H1 (cell line): ENCODE data around the gene CDC42. TPM values are rescaled to one million over a fixed set of nuclear protein-coding genes. Genes with fewer than 3 reads are reported as not detected.

Experiments
- CTCF ChIA-PET: fragments of 300-600 bp; sonication (Branson Sonifier 250); formaldehyde crosslinking; loops from one replicate; lab custom pipeline; 2021; ENCODE audit not compliant: partially characterized antibody; lab: Charles Lee
- POLR2A ChIA-PET: fragments of 300-600 bp; sonication (Branson Sonifier 250); formaldehyde crosslinking; loops from one replicate; lab custom pipeline; 2021; ENCODE audit warnings: inconsistent platforms; ENCODE audit not compliant: partially characterized antibody; lab: Charles Lee
- DNase-seq, 2 experiments: peaks; one replicate each; pipeline versions ENCODE4 v3.0.0 to v3.0.0-alpha.2; 2010 to 2022; ENCODE audit warnings: low spot score in 2 of 2, low read depth in 1 of 2, mixed read lengths in 1 of 2
- FAIRE-seq: peaks from 2 replicates; lab custom pipeline; 2011; peaks lifted over from hg19 to GRCh38; lab: Jason Lieb, UNC
- H2AFZ ChIP-seq: 2 replicates; pipeline ENCODE4 v1.8.1; 2012; ENCODE audit warnings: low read length, inconsistent platforms
- H2AK5ac ChIP-seq: 2 replicates; pipeline ENCODE4 v1.6.1; 2013; ENCODE audit warnings: low read depth, low read length
- H2BK120ac ChIP-seq: replicated peaks from 2 replicates; pipeline ENCODE3; 2013; ENCODE audit warnings: low read depth, low read length, inconsistent platforms
- H2BK12ac ChIP-seq: 2 replicates; pipeline ENCODE4 v1.6.1; 2013; ENCODE audit warnings: low read depth, low read length
- H2BK15ac ChIP-seq: 2 replicates; pipeline ENCODE4 v1.6.1; 2013; ENCODE audit warnings: low read length
- H2BK20ac ChIP-seq: 2 replicates; pipeline ENCODE4 v1.6.1; 2013; ENCODE audit warnings: low read length
- H2BK5ac ChIP-seq: 2 replicates; pipeline ENCODE4 v1.6.1; 2013; ENCODE audit warnings: low read depth, low read length
- H3K14ac ChIP-seq: 2 replicates; pipeline ENCODE4 v1.6.1; 2013; ENCODE audit warnings: inconsistent platforms; ENCODE audit not compliant: insufficient read length
- H3K18ac ChIP-seq: 2 replicates; pipeline ENCODE4 v1.6.1; 2013; ENCODE audit warnings: low read length; ENCODE audit errors: extremely low read depth
- H3K23ac ChIP-seq: 2 replicates; pipeline ENCODE4 v1.6.1; 2013; ENCODE audit warnings: inconsistent platforms; ENCODE audit not compliant: insufficient read length
- H3K23me2 ChIP-seq: 2 replicates; pipeline ENCODE4 v1.6.1; 2013; ENCODE audit warnings: low read depth, low read length
- H3K27ac ChIP-seq: 2 replicates; pipeline ENCODE4 v1.6.1; 2011; ENCODE audit warnings: low read depth, low read length, inconsistent platforms
- H3K27me3 ChIP-seq, 4 experiments: replicated peaks in 1 of 4; 1 replicate in 1 of 4; 2 replicates in 3 of 4; pipeline versions ENCODE4 v1.6.1 to v1.8.1; 2011 to 2013; ENCODE audit warnings: low read length in 3 of 4, mild to moderate bottlenecking in 3 of 4, inconsistent platforms in 2 of 4, mixed read lengths in 2 of 4, moderate library complexity in 1 of 4; ENCODE audit not compliant: control insufficient read depth in 3 of 4, insufficient read depth in 3 of 4; ENCODE audit errors: extremely low read depth in 1 of 4
- H3K36me3 ChIP-seq, 4 experiments: 2 replicates each; pipeline versions ENCODE4 v1.6.1 to v1.8.1; 2011 to 2013; ENCODE audit warnings: mild to moderate bottlenecking in 4 of 4, low read length in 3 of 4, moderate library complexity in 2 of 4, control low read depth in 1 of 4, inconsistent platforms in 1 of 4; ENCODE audit not compliant: insufficient read depth in 4 of 4, control insufficient read depth in 2 of 4
- H3K4ac ChIP-seq: replicated peaks from 2 replicates; pipeline ENCODE3; 2013; ENCODE audit warnings: low read length, low read depth, mixed read lengths, inconsistent platforms; ENCODE audit not compliant: insufficient read length
- H3K4me1 ChIP-seq, 4 experiments: replicated peaks in 1 of 4; 1 replicate in 1 of 4; 2 replicates in 3 of 4; pipeline versions ENCODE4 v1.6.1 to v1.8.1; 2011 to 2013; ENCODE audit warnings: low read length in 3 of 4, inconsistent platforms in 2 of 4, mixed read lengths in 1 of 4; ENCODE audit not compliant: insufficient read depth in 4 of 4, control insufficient read depth in 3 of 4
- H3K4me2 ChIP-seq, 2 experiments: 2 replicates each; pipeline versions ENCODE4 v1.6.1 to v1.8.1; 2011 to 2013; ENCODE audit warnings: low read depth in 2 of 2, low read length in 2 of 2, control low read depth in 1 of 2, inconsistent platforms in 1 of 2, mild to moderate bottlenecking in 1 of 2; ENCODE audit not compliant: insufficient read depth in 1 of 2
- H3K4me3 ChIP-seq, 4 experiments: fragments of 200-600, 300-600 bp in 1 of 4; sonication (generic), shearing (Covaris generic), sonication (Bioruptor Twin) in 1 of 4; 2 replicates each; pipeline versions ENCODE4 v1.5.1 to v1.8.1; 2011 to 2016; ENCODE audit warnings: low read length in 4 of 4, low read depth in 3 of 4, control low read depth in 2 of 4, inconsistent platforms in 2 of 4, mild to moderate bottlenecking in 2 of 4, mixed read lengths in 1 of 4, moderate library complexity in 1 of 4; ENCODE audit not compliant: insufficient read depth in 2 of 4; ENCODE audit errors: extremely low read depth in 1 of 4
- H3K56ac ChIP-seq: replicated peaks from 2 replicates; pipeline ENCODE3; 2013; ENCODE audit warnings: low read depth, mild to moderate bottlenecking, mixed read lengths, low read length, inconsistent platforms; ENCODE audit not compliant: insufficient read length
- H3K79me1 ChIP-seq: 2 replicates; pipeline ENCODE4 v1.6.1; 2013; ENCODE audit warnings: low read depth, low read length, control low read depth
- H3K79me2 ChIP-seq, 2 experiments: 2 replicates each; pipeline versions ENCODE4 v1.6.1 to v1.8.1; 2012 to 2013; ENCODE audit warnings: low read length in 2 of 2, mild to moderate bottlenecking in 2 of 2, inconsistent platforms in 1 of 2; ENCODE audit not compliant: insufficient read depth in 2 of 2, control insufficient read depth in 1 of 2
- H3K9ac ChIP-seq, 4 experiments: replicated peaks in 1 of 4; 1 replicate in 1 of 4; 2 replicates in 3 of 4; pipeline versions ENCODE4 v1.6.1 to v1.8.1; 2011 to 2013; ENCODE audit warnings: low read depth in 3 of 4, low read length in 3 of 4, control low read depth in 2 of 4, mild to moderate bottlenecking in 2 of 4, moderate library complexity in 2 of 4, inconsistent platforms in 1 of 4; ENCODE audit errors: extremely low read depth in 1 of 4
- H3K9me3 ChIP-seq, 2 experiments: 2 replicates each; pipeline versions ENCODE4 v1.6.1 to v1.8.1; 2012 to 2013; ENCODE audit warnings: mild to moderate bottlenecking in 2 of 2, moderate library complexity in 2 of 2, control low read depth in 1 of 2, inconsistent platforms in 1 of 2, low read depth in 1 of 2, low read length in 1 of 2, mixed read lengths in 1 of 2; ENCODE audit not compliant: insufficient read depth in 2 of 2
- H4K20me1 ChIP-seq, 2 experiments: replicated peaks in 1 of 2; 2 replicates each; pipeline versions ENCODE3 to v1.8.1; 2011 to 2013; ENCODE audit warnings: inconsistent platforms in 2 of 2, low read length in 2 of 2, mild to moderate bottlenecking in 1 of 2; ENCODE audit not compliant: insufficient read depth in 2 of 2, control insufficient read depth in 1 of 2
- H4K5ac ChIP-seq: 2 replicates; pipeline ENCODE4 v1.6.1; 2013; ENCODE audit warnings: low read length, low read depth, mixed read lengths, inconsistent platforms; ENCODE audit not compliant: insufficient read length
- H4K8ac ChIP-seq: 2 replicates; pipeline ENCODE4 v1.8.0; 2013; ENCODE audit warnings: mild to moderate bottlenecking, moderate library complexity, low read length, inconsistent platforms; ENCODE audit not compliant: insufficient read depth; ENCODE audit errors: extremely low read depth
- H4K91ac ChIP-seq: replicated peaks from 2 replicates; pipeline ENCODE3; 2013; ENCODE audit warnings: low read length, mixed read lengths, inconsistent platforms; ENCODE audit not compliant: insufficient read length
- ATF3 ChIP-seq: IDR thresholded peaks from 2 replicates; pipeline ENCODE4 v1.6.1; 2011; ENCODE audit warnings: low read depth, mild to moderate bottlenecking, low read length; ENCODE audit not compliant: insufficient read depth
- BCL11A ChIP-seq, 2 experiments: IDR thresholded peaks; one replicate each; pipeline ENCODE4 v1.6.1; 2011; ENCODE audit warnings: low read depth in 2 of 2, low read length in 2 of 2, mild to moderate bottlenecking in 2 of 2
- KDM5A ChIP-seq: fragments of 200-600 bp; IDR thresholded peaks from 2 replicates; pipeline ENCODE4 v1.7.1; 2012; ENCODE audit warnings: mild to moderate bottlenecking, low read length, inconsistent platforms, mixed read lengths
- PHF8 ChIP-seq: fragments of 200-600 bp; sonication (generic); conservative IDR thresholded peaks from 2 replicates; pipeline ENCODE4 v1.7.1; 2012; ENCODE audit warnings: low read depth, mild to moderate bottlenecking, inconsistent platforms, low read length, moderate library complexity
- RAD21 ChIP-seq, 2 experiments: IDR thresholded peaks in 1 of 2; conservative IDR thresholded peaks in 1 of 2; 2 replicates each; pipeline ENCODE4 v1.6.1; 2011; ENCODE audit warnings: low read depth in 2 of 2, low read length in 2 of 2, improper control_type of control experiment in 1 of 2, inconsistent platforms in 1 of 2, mild to moderate bottlenecking in 1 of 2, moderate library complexity in 1 of 2
- RFX5 ChIP-seq: IDR thresholded peaks from 2 replicates; pipeline ENCODE4 v1.6.1; 2011; ENCODE audit warnings: low read depth, low read length, improper control_type of control experiment, borderline replicate concordance
- SAP30 ChIP-seq: fragments of 300-600 bp; sonication (generic); IDR thresholded peaks from 2 replicates; pipeline ENCODE4 v1.7.1; 2012; ENCODE audit warnings: low read length, moderate library complexity, mild to moderate bottlenecking, inconsistent platforms; ENCODE audit not compliant: insufficient read depth, insufficient replicate concordance
- SIN3A ChIP-seq, 2 experiments: IDR thresholded peaks in 1 of 2; conservative IDR thresholded peaks in 1 of 2; 2 replicates each; pipeline ENCODE4 v1.6.1; 2011 to 2012; ENCODE audit warnings: low read length in 2 of 2, improper control_type of control experiment in 1 of 2, low read depth in 1 of 2, mild to moderate bottlenecking in 1 of 2
- SP2 ChIP-seq: IDR thresholded peaks from 2 replicates; pipeline ENCODE4 v1.6.1; 2012; ENCODE audit warnings: mild to moderate bottlenecking, low read length, inconsistent platforms
- TAF1 ChIP-seq: IDR thresholded peaks from 2 replicates; pipeline ENCODE4 v1.6.1; 2011; ENCODE audit warnings: mild to moderate bottlenecking, low read depth, low read length
- ZNF274 ChIP-seq: IDR thresholded peaks from 2 replicates; pipeline ENCODE4 v1.7.0; 2012; ENCODE audit warnings: low read length, borderline replicate concordance; ENCODE audit errors: extremely low read depth
- WGBS, 2 experiments: shearing (Covaris generic) in 1 of 2; methylation state at CpG; one replicate each; pipeline versions ENCODE4 v1.1.6 to v1.1.7; 2013 to 2015; ENCODE audit warnings: low lambda C conversion rate in 2 of 2, mixed read lengths in 2 of 2, inconsistent platforms in 1 of 2, low coverage in 1 of 2, missing lambda C conversion rate in 1 of 2; ENCODE audit not compliant: insufficient replicate concordance in 2 of 2, insufficient coverage in 1 of 2, insufficient read length in 1 of 2; ENCODE audit errors: extremely low coverage in 1 of 2, missing lambda C conversion rate in 1 of 2; 5-methylcytosine and 5-hydroxymethylcytosine counted together
- polyA plus RNA-seq, 7 experiments: library from polyadenylated mRNA; depleted of rRNA in 3 of 7; stranded (reverse) in 5 of 7; unstranded in 2 of 7; fragments of >200 nt in 5 of 7; fragments of 200-250 nt in 2 of 7; gene quantifications; 1 replicate in 5 of 7; 2 replicates in 1 of 7; 4 replicates in 1 of 7; pipeline versions ENCODE4 v1.2.1 to v1.2.3, GENCODE V29; 2011 to 2013; ENCODE audit warnings: missing spikeins in 2 of 7, mixed read lengths in 2 of 7
- total RNA-seq: library from RNA; stranded (reverse); fragmentation: NEBNext Ultra II Directional; extraction: Animal tissue kit (Norgen Biotek cat#: 25700); gene quantifications from 2 replicates; pipeline ENCODE4 v1.2.1, GENCODE V29; 2021

CDC42 gene
- total and polyA plus RNA-seq, 2 of the 8 experiments (the other 6 are each of a cell fraction or from before 2014, with no cell fraction given) = 110 to 179 TPM

- H3K9me3 ChIP-seq = no peaks in the 10 kb centered on the region
- no peaks in the 10 kb centered on the region for H3K27me3 ChIP-seq
- H3K4me3 ChIP-seq = no peak overlapping the region
- no peak overlapping the region for H2BK15ac ChIP-seq
- no peak overlapping the region for H3K4me2 ChIP-seq
- 95% methylated on average over 4 of the region's 4 CpGs; no CpG with 5 or more reads in 1 of the 2 experiments for WGBS, 2 experiments
- H3K14ac ChIP-seq = no peak overlapping the region
- H2BK5ac ChIP-seq = no peak overlapping the region
- H2AK5ac ChIP-seq = no peak overlapping the region
- no peak overlapping the region for H4K5ac ChIP-seq
- H4K8ac ChIP-seq = 0 out of 2 replicates have a peak overlapping the region, but pooled peaks have one; percentile 16
- H2BK20ac ChIP-seq = no peak overlapping the region
- no peak overlapping the region for H3K56ac ChIP-seq
- FAIRE-seq (no peak), DNase-seq (no peak)
- no peak overlapping the region for H2BK120ac ChIP-seq
- peaks cover 0 to 26% (median 9%) of the 10 kb centered on the region in 4 experiments; a peak in 6 of 7 replicates for H3K4me1 ChIP-seq
- no peaks in the 10 kb centered on the region for H3K23me2 ChIP-seq
- H3K4ac ChIP-seq = no peak overlapping the region
- H3K9ac ChIP-seq = no peak overlapping the region
- H3K79me2 ChIP-seq = no peaks in the 10 kb centered on the region; a peak in 1 of 4 replicates
- no peak overlapping the region for H2AFZ ChIP-seq
- H2BK12ac ChIP-seq = no peak overlapping the region
- no peak overlapping the region for H3K18ac ChIP-seq
- H4K91ac ChIP-seq = no peak overlapping the region
- CTCF ChIA-PET = interaction anchor here (0.7 to 4.7 kb wide), 5 partner anchors 8 to 221 kb away, joined by 3 to 27 read pairs (median 3); no protein-coding TSS in a partner anchor
- POLR2A ChIA-PET = interaction anchor here (0.7 to 1.3 kb wide), 2 partner anchors 9 to 12 kb away, joined by 3 read pairs; no protein-coding TSS in a partner anchor
- H3K79me1 ChIP-seq = peaks cover 13% of the 10 kb centered on the region
- H3K23ac ChIP-seq = no peak overlapping the region
- peaks cover 0 to 3% (median 1%) of the 10 kb centered on the region in 4 experiments; a peak in 3 of 8 replicates for H3K36me3 ChIP-seq
- peaks cover 0 to 20% of the 10 kb centered on the region in 2 experiments for H4K20me1 ChIP-seq
- no peak overlapping the region for H3K27ac ChIP-seq
- TF ChIP-seq SP2 (no peak), RFX5 (no peak), BCL11A (IDR thresholded peaks at IDR 0.05; ENCODE audit: low read depth in 2 of 2, low read length in 2 of 2) (no peak), KDM5A (no peak), TAF1 (no peak), ATF3 (no peak), SAP30 (no peak), PHF8 (no peak), RAD21 (IDR thresholded peaks at IDR 0.05 in 1 of 2, conservative IDR thresholded peaks at IDR 0.05 in 1 of 2; ENCODE audit: low read depth in 2 of 2, low read length in 2 of 2) (no peak), ZNF274 (no peak), SIN3A (conservative IDR thresholded peaks at IDR 0.05 in 1 of 2, IDR thresholded peaks at IDR 0.05 in 1 of 2; ENCODE audit: low read depth in 1 of 2, low read length in 2 of 2) (no peak)
These were observed 64.7 kb downstream of the CDC42 start for GRCh38 chr1:22117238-22117637.
